Jurkat, Clone E6-1 (cell line): Measurements from ENCODE around the gene BRINP1.

Experiments
- DNase-seq: peaks from one replicate; pipeline ENCODE4 v3.0.0-alpha.2; 2011; ENCODE audit warnings: low read depth, low spot score
- H3K4me3 ChIP-seq: 2 replicates; pipeline ENCODE4 v1.5.1; 2011; ENCODE audit warnings: mild to moderate bottlenecking, low read length, control low read depth, moderate library complexity

The BRINP1 gene

GRCh38 chr9:119289740-119290433 lies 79.3 kb downstream of the BRINP1 start:
- DNase-seq = peak; percentile 57
- no peak overlapping the region for H3K4me3 ChIP-seq

- no peak for DNase-seq
- no peak overlapping the region for H3K4me3 ChIP-seq
These were observed 84.5 kb downstream of the BRINP1 start for GRCh38 chr9:119284587-119285337.

- no peak overlapping the region for H3K4me3 ChIP-seq
- no peak for DNase-seq
These were observed 85.1 kb downstream of the BRINP1 start for GRCh38 chr9:119284118-119284517.

- no peak overlapping the region for H3K4me3 ChIP-seq
- no peak for DNase-seq
These were observed 86.0 kb downstream of the BRINP1 start for GRCh38 chr9:119283078-119283794.

DNA sequence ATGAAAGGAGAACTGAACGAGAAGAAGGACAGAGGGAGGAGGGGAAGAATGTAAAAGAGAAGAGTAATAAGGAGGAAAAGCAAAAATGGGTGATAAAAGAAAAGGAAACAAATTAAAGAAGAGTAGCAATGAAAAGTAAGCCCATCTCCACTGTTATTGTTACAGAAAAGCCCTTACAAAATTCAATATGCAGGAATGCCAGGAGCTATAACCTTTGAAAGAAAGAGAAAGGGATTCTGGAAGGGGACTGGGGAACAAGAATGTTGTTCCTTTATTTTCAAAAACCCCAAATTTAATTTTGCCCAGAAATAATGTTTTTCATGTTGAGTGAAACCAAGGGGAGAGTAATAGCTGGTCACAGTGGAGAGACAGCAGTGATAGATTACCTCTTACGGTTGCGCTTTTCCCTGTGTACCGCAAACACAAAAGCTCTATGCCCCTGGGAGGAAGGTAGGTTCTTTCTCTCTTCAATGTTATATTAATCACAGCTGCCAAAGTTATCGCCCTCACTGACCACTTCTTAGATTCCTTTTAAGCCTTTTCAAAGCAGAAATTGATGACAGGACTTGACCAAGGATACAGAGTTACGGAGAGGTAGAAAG lies 86.7 kb downstream of the BRINP1 start:
- H3K4me3 ChIP-seq = no peak overlapping the region
- no peak for DNase-seq

GRCh38 chr9:119280740-119281485 lies 88.3 kb downstream of the BRINP1 start:
- DNase-seq = peak; percentile 14
- H3K4me3 ChIP-seq = no peak overlapping the region

GRCh38 chr9:119278171-119278570 lies 91.1 kb downstream of the BRINP1 start:
- no peak overlapping the region for H3K4me3 ChIP-seq
- DNase-seq = no peak

- H3K4me3 ChIP-seq = no peak overlapping the region
- DNase-seq = no peak
These were observed 95.1 kb downstream of the BRINP1 start for GRCh38 chr9:119273984-119274665.

GRCh38 chr9:119273325-119273904 lies 95.8 kb downstream of the BRINP1 start:
- no peak for DNase-seq
- H3K4me3 ChIP-seq = no peak overlapping the region

DNA sequence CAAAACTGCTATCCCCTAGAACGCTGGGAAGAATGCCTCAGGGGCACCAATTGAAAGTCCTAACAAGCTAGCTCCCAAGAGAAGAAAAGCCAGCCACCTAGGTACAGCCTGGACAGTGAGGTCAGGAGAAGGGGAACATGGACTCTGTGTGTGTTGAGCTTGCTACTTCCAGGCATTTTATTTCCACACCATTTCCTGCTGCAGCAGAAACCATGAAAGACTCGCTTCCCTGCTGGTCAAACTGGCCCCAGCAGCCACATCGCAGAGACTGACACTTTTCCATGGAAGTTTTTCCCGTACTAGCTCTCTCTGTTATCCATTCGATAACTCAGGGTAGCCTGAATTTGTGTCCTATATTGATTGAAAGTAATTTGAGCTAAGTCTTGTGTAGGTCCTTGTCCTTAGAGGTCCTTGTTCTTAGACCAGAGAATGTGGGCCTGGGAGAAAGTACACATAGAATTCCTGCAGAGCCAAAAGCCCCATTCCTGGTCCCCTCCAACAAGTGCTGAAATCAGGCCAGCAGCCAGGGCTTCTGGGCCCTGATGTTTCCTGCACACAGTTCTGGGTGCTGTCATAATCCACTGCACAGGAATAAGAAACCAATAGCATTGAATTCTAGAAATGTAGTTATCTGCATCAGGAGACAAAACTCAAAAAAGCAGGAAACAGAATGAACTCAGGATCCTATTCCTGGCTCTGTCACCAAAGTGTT lies 96.6 kb downstream of the BRINP1 start:
- H3K4me3 ChIP-seq = no peak overlapping the region
- no peak for DNase-seq

DNA sequence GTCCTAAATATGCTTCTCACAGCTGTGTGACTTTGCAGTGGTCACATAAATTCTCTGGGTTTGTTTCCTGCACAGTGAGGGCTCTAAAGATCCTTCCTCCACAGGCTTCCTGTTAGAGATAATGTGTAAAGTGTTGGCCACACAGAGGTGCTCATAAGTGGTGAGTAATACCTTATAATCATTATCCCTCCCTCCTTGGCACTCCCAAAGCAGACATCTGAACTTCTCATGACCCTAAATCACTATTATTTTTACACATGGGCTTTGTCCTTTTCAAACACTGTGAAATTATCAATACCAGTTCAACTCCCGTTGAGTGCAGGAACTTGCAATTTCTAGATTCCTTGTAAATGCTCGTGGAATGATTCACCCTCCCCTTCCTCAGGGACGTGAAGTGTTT lies 100.2 kb downstream of the BRINP1 start:
- no peak for DNase-seq
- H3K4me3 ChIP-seq = no peak overlapping the region

DNA sequence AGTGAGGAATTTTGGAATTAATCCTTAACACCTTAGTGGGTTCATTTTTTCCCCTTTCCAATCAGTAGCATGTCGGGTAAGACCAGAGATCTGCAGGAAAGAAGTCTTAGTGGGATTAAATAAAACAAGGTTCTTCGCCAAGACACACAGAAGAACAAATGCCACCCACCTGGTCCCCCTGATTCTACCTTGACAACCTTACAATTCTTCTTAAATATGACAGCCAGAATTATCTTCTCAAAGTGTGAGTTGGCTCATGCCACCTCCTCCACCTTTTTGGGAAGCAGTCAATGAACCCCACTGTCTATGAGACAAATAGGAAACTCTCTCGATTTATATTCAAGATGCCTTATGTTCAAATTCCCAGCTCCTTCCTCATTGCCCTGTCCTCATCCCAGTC lies 105.1 kb downstream of the BRINP1 start:
- DNase-seq = no peak
- H3K4me3 ChIP-seq = no peak overlapping the region

GRCh38 chr9:119257592-119257991 lies 111.6 kb downstream of the BRINP1 start:
- no peak for DNase-seq
- no peak overlapping the region for H3K4me3 ChIP-seq

DNA sequence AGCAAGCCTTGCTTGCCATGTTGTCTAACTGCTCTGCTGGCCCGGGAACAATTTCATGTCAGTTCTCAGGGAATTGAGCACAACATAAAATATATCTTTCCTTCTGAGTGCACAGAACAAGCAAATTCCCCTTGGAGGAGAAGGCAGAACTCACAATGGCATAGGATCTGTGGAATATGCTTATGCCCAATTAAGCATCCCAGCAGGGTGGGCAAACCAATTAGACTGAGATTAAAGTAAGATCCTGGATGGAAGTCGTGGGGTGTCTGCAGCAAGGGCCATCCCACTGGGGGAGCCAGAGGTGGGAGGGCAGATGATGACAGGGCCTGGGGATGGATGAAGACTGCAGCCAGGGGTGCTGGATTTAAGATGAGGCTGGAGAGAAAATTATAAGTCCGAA lies 114.1 kb downstream of the BRINP1 start:
- no peak overlapping the region for H3K4me3 ChIP-seq
- DNase-seq = no peak

- DNase-seq = no peak
- H3K4me3 ChIP-seq = no peak overlapping the region
These were observed 116.5 kb downstream of the BRINP1 start for GRCh38 chr9:119252671-119253299.

DNA sequence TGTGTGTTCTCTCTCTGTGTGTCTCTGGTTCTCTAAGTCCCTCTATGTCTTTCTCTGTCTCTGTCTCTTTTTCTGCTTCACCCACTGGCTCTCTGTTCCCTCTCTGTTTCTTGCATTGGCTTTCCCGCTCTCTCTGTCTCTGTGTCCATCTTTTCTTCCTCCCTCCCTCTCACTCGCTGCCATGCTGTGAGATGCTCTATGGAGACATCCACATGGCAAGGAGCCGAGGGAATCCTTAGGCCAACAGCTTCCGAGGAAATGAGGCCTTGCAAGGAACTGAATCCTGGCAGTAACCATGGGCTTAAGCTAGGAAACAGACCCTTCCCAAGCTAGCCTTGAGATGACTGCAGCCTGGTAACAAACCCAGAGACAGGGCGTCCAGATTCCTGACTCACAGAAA lies 117.3 kb downstream of the BRINP1 start:
- DNase-seq = no peak
- no peak overlapping the region for H3K4me3 ChIP-seq

DNA sequence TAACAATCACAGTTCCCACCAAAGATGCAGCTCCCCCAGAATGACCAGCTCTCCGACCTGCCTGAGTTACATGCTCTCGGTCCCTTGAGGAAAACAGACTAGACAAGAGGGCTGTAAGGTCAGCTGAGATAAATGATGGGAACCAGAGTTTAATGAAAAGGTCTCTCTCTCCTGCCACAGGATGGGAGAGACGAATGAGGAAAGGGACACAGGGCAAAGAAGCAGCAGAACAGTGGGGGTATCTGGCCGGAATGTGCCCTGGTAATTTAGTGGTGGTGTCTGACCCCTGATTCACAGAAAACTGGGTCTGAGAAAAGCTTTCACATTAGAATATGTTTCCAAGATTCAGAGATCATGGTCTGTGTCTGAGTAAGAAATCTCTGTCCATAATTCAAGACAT lies 118.5 kb downstream of the BRINP1 start:
- H3K4me3 ChIP-seq = no peak overlapping the region
- no peak for DNase-seq
